ENCODE measurements around the gene GIPC3.
"Not testable (repeated sequence)": the region's sequence is repeated elsewhere in the genome, so short reads cannot be mapped to it uniquely, and the experiment has no call there.

The GIPC3 gene

DNA sequence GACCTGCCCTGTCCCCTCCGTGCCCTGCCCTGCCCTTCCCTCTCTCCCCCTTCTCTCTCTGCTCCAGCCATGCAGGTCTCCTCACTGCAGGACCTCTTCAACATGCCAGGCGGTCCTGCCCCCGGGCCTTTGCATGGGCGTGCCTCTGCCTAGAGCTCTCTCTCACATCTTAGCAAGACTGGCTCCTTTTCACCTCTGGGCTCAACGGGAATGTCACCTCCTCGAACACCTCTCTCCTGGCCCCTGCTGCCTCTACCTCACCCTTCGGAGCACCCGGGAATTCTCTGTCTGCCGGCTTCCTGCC, 33.5 kb upstream of the GIPC3 start:
- DNase-seq, result no peak

DNA sequence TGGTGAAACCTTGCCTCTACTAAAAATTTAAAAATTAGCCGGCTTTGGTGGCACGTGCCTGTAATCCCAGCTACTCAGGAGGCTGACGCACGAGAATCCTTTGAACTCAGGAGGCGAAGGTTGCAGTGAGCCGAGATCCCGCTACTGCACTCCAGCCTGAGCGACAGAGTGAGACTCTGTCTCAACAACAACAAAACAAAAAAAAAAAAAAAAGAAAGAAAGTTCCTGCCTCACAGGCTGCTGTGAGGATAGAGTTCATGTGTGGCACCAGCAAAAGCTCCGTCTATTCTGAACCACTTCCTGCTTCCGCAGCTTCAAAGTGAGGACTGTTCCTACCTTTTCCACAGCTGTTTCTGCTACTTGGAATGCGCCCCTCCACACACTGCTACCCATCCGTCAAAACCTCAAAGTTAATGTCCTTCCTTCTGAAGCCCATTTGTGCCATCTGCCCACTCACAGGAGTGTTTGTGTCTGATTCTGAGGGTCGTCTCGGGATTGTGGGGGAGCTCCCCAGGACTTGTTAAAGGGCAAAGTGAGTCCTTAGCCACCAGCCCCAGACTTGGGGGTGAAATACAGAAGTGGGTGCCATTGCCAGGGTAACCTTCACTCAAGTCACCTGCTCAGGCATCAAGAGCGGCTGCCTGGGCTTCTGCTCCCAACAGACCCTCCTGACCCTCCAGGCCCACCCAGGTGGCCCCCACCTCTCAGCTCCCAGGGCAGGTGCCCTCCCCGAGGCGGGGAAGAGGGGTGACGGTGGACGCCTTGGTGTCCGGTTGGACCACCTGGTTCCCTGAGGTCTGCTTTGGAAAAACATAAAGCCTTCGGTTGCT, 30.8 kb upstream of the GIPC3 start:
- peak; percentile 44 for DNase-seq

DNA sequence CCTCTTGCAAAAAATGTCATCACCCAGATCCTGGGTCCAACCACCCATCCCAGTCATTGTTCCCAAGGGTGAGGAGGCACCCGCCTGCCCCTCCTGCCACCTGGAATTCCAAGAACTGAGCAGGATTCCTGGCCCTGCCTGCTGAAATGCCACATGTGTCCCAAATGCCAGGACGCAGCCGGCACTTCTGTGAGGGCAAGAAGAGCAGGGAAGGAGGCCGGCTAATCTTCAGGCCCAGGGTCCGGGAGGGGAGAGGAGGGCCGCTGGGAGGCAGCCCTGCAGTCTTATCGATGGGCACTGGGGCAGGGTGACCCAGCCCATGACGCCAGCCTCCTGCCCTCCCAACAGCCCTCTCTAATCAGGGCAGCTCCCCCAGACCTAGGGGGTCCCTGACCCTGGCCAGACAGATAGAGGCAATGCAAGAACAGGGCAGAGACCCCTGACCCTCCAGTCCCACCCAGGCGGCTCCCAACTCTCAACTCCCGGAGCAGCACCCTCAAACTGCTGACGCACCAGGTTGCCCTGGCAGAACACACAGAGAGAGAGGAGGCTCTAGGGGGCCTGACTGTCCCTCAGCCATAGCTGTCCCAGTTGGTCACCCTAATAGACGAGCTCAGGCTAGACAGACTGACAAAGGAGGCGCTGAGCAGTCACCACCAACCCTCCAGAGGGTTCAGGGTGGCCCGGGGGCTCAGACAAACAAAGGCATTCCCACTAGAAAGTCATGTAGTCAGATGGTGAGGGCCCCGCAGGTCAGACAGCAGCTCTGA, 29.4 kb upstream of the GIPC3 start:
- no peak for DNase-seq

DNA sequence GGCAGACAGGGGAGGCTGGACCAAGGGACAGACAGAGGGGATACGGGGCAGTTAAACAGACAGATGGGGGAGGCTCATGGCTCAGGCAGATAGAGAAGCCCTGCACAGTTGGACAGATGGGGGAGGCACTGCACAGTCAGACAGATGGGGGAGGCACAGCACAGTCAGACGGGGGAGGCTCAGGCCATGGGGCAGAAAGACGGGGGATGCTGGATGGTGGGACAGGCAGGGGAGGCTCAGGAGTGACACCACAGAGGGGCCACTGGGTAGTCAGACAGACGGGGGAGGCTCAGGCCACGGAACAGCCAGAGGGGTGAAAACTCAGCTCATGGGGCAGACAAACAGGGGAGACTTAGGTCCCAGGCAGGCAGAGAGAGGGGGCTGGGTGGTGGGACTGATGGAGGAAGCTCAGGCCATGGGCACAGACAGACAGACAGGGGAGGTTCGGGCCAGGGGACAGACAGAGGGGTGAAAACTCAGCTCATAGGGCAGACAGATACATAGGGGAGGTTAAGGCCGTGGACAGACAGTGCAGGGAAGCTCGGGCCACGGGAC, 28.8 kb upstream of the GIPC3 start:
- DNase-seq, result no peak

DNA sequence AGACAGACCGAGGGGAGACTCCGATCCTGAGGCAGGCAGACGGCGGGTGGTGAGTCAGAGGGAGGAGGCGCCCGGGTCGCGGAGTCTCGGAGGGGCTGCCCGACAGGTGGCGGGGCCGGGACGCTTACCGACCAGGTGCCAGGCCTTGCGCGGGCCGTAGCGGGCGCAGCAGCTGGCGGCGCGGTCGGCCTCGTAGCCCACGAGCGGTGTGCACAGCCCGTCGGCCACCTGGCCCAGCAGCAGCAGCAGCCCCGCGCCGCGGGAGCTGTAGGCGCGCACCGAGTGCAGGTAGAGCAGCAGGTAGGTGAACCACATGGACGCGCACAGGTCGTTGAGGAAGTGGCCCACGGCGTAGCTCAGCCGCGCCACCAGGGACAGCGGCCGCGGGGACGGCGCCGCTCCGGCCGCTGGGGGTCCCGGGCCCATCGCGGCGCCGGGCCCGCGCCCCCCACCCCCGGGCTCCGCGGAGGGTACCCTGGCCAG, 28.3 kb upstream of the GIPC3 start:
- peak; percentile 28 for DNase-seq

DNA sequence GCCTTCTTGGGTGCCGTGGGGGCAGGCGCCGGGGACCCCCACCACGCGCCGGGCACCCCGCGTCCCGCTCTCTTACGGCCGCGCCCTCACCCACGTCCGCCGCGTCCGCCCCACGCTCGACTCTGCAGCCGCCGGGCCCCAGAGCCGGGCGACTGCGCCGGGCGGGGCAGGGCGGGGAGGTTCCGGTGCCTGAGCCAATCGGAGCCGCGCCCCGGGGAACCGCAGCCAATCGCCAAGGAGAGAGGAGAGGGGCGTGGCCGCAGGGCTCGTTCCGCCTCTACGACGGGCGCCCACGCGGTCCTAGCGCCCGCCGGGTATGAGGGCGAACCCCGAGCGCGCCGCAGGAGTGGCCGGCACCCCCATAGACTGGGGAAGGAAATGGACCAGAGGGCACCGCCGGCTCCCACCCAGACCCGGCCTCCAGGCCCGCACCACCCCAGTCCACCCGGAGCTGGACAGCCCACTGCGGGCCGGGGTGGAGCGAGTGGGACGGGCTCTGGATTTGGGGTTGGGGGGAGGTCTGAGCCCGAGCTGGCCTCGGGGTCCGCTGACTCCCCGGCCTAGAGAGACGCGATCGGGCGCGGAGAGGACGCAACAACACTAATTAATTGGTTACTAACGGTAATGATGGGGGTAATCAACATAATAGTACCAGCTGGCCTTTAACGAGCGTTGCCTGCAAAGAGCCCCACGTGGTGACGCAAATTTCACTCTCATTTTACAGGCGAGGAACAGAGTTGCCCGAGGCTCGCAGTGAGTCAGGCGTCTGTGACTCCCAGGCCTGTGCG, 27.6 kb upstream of the GIPC3 start, which contains the start of gene MFSD12:
Gene MFSD12 (minus strand): TSS at position 126 of the 788 bp plus-strand sequence. CDS start 183 bp downstream, outside the sequence.
- peak; percentile 93 for DNase-seq

DNA sequence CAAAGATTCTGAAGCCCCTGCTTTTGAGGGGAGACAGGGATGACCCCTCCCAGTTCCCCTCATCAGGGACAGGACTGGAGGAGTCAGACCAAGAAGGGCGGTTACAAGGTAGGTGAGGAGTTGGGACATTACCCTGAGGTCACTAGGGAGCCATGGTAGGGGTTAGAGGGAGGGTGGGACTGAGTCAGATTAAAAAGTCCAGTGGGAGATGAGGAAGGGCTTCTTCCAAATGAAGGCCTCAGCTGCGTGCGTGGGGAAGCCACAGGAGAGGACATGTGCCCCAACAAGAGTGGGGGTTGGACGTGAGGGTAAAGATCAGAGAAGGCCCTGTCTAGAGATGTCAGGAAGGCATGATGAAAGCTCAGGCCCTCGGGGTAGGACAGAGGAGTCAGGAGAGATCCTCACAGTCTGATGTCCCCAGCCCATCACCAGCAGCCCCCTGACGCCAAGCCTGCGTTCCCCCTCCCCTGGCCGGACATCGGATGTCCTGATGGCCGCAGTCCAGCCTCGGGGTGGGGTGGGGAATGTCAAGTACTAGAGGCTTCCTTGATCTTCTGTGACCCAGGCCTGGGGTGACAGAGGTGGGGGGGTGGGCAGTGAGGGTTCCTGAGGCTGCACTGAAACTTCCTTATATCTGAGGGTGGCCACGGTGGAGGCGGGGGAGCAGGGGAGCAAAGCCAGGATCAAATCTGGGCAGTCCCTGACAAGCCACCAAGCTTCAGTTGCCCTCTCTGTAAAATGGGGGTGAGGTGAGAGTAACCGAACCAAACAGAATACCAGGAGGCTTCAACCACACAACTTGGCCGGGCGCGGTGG, 21.4 kb upstream of the GIPC3 start:
- no peak for DNase-seq

DNA sequence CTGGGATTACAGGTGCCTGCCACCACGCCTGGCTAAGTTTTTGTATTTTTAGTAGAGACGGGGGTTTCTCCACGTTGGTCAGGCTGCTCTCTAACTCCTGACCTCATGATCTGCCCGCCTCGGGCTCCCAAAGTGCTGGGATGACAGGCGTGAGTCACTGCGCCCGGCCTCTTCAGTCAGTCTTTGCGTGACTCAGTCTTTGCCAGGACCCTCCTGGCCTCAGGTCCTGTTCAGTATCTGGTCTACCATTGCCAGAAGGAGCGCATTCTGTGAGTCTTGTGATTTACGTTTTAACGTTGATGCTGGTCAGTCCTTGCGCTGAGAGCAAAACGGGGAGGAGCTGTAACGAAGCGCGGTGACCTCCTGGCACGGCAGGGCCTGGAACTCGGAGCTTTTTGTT, 20.1 kb upstream of the GIPC3 start:
- peak; percentile 56 for DNase-seq

DNA sequence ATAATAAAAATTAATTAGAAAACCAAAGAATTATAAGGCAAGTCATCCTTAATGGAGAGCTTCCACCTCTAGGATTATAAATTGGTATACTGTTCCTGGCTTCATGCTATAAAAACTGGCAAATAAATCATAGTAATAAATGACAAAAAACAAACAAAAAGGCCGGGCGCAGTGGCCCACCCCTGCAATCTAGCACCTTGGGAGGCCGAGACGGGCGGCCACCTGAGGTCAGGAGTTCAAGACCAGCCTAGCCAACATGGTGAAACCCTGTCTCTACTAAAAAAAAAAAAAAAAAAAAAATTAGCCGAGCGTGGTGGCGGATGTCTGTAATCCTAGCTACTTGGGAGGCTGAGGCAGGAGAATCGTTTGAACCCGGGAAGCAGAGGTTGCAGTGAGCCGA, 15.2 kb upstream of the GIPC3 start:
- not testable (repeated sequence) for DNase-seq

DNA sequence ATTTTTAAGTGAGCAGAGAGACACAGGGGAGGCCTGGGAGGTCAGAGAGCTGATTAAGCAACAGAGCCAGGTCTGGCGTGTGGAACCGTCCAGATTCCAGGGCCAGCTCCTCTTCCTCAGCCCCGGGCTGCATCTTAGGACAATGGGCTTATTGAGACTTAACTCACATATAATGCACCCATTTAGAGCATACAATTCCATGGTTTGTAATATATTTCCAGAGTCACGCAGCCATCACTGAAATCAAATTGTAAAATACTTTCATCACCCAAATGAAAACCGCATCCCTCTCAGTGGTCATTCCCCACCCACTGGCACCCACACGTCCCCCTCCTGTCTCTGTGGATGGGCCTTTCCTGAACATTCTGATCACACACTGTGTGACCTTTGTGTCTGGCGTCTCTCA, 14.7 kb upstream of the GIPC3 start:
- DNase-seq, result no peak

DNA sequence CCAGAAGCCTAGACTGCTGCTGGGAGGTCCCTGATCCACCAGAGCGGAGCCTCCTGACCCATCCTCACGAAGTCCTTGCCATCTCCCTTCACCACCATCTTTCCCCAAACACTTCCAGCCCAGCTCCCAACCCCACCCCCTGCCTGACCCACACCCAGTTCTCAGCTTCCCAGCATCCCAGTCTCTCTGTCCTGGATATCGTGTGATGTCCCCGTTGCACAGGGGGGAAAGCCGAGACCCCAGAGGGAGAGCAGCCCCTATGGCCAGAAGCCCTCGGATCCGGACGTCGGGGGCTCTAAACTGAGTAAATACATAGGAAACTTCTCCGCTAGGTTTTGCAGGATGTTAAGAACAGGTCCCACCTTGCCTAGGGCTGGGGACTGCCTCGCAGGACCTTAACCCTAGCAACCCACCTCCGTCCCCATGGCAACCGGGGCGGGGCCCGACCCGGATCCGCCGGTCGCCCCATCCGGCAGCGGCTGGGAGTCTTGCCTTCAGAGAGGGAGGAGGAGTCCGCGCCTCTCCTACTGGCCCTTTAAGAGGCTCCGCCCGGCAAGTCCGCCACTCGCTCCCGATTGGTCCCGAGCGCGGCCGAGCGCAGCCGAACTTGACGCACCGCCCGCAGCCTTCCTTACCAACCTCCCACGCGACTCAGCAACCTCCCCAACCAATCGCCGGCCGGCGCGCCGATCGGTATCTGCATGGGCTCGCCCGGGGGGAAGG, 13.0 kb upstream of the GIPC3 start:
- peak; percentile 100 for DNase-seq

DNA sequence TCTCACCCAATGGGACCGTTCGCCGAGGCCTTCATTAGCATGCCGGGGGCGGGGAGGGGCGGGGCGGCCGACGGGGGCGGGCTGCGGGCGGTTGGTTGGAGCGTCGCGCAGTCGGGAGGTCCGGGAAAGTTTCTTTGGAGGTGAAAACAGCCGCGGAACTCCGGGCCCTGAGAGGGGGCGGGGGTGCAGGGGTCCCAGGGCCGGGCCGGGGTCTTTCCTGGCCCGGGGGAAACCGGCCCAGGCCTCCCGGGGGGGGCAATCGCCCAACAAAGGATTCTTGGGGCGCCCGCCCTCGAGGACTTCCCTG, 12.5 kb upstream of the GIPC3 start, which contains the start of gene HMG20B:
Gene HMG20B (plus strand): TSS at position 90 of the 307 bp plus-strand sequence. CDS start 366 bp downstream, outside the sequence.
- DNase-seq, result no peak

DNA sequence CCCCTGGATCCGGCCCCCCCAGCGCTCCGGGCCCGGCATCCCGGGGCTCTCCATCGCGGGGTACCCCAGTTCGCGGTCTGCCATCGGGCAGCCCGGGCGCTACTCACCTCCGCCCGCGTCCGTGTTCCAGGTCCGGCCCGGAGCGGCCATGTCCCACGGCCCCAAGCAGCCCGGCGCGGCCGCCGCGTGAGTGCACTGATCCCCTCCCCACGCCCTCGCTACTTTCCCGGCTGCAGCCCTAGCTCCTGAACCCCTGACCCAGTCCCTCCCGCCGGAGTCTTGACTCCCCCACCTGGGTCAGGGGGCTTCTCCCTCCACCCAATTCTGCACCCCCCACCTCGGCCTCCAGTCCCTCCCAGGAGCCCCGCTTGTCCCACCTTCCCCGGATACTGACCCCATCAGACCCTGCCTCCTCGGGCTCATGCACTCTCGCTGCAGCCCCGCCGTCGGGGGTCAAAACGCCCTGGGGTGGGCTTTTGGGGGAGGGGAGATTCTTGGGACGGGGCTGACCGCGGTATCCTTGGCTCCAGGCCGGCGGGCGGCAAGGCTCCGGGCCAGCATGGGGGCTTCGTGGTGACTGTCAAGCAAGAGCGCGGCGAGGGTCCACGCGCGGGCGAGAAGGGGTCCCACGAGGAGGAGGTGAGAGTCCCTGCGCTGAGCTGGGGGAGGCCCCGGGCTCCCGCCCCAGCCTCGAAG, 12.0 kb upstream of the GIPC3 start:
- DNase-seq, result no peak

DNA sequence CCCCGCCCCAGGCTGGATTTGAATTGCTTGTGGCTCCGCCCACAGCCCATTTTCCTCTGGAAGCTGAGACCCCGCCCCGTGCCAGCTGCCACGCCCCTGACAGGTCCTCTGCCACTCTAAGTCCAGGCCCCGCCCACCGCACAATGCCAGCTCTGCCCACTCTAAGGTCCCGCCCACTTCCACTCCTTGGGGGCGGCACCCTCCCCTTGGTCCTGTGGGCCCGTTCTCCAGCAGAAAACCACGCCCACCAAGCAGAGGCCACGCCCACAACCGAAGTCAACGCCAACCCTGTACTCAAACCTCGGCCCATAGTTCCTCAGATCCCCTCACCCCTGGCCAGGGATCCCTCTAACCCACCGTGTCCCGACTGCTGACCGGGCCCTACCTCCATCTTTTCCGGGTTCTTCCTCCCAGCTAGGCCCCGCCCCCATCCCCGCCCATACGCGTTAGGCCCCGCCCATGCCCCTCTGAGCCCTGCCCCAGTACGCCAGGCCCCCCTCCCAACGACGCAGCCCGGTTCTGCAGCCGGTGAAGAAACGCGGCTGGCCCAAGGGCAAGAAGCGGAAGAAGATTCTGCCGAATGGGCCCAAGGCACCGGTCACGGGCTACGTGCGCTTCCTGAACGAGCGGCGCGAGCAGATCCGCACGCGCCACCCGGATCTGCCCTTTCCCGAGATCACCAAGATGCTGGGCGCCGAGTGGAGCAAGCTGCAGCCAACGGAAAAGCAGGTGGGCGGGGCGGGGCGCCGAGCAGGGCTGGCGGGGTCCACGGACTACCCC, 11.2 kb upstream of the GIPC3 start:
- peak; percentile 99 for DNase-seq

DNA sequence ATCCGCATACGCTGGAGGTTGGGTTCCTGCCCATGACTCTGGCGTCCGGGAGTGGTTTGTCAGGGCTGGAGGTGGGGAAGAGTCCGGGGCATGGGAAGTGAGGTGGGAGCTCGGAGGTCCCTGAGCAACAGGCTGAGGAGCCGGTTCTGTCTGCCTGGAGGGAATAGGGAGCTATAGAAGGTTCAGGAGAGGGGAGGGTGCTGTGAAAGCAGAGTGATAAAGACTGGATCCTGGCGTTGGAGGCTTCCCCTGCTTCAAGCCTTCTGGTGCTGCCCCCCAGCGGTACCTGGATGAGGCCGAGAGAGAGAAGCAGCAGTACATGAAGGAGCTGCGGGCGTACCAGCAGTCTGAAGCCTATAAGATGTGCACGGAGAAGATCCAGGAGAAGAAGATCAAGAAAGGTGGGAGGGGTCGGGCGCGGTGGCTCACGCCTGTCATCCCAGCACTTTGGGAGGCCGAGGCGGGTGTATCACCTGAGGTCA, 10.0 kb upstream of the GIPC3 start:
- peak; percentile 44 for DNase-seq

DNA sequence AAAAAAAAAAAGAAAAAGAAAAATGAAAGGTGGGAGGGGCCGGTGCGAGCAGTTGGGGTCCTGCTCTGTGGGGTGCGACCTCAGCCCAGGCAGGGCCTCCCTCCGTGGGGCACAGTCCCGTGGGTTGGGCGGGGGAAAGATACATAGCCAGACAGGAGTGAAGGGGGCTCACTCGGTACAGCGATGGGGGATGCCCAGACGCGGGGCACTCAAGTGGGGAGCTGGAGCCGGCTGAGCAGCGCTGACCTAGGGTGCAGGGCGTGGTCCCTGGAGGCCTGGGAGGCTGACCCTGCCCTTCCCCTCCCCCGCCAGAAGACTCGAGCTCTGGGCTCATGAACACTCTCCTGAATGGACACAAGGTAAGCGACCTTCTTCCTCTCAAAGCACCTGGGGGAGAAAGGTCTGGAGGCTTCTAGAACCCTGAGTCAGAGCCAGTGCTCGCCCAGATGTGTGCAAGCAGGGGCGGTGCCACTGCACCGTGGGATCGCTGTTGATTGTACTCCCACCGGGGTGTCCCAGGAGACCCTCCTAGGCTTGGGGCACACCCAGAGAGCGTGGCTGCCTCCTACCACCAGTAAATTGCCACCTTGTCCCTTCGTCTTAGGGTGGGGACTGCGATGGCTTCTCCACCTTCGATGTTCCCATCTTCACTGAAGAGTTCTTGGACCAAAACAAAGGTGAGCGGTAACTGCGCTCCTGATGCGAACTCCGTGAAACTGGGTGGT, 9.2 kb upstream of the GIPC3 start:
- no peak for DNase-seq

DNA sequence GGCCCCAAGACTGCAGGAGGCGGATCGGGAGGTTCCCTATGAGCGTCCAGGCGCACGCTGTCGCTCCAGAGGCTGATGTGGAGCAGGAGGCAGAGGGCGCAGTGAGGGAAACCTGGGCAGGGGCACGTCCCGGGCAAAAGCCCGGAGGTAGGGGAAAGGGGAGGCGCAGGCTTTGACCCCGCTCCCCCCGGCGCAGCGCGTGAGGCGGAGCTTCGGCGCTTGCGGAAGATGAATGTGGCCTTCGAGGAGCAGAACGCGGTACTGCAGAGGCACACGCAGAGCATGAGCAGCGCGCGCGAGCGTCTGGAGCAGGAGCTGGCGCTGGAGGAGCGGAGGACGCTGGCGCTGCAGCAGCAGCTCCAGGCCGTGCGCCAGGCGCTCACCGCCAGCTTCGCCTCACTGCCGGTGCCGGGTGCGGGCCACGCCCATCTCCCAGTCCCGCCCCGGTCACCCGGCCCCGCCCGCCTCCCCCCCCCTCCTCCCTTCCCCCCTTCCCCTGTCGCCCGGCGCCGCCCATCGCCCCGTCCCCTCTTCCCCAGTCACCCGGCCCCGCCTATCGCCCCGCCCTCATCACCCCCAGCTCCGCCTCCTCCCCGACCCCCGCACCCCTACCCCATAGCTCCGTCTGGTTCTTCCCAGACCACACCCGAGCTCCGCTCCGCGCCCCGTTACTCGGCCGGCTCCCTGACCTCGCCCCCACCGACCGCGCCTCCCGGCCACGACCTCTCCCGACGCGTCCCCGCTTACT, 8.4 kb upstream of the GIPC3 start:
- DNase-seq, result no peak

DNA sequence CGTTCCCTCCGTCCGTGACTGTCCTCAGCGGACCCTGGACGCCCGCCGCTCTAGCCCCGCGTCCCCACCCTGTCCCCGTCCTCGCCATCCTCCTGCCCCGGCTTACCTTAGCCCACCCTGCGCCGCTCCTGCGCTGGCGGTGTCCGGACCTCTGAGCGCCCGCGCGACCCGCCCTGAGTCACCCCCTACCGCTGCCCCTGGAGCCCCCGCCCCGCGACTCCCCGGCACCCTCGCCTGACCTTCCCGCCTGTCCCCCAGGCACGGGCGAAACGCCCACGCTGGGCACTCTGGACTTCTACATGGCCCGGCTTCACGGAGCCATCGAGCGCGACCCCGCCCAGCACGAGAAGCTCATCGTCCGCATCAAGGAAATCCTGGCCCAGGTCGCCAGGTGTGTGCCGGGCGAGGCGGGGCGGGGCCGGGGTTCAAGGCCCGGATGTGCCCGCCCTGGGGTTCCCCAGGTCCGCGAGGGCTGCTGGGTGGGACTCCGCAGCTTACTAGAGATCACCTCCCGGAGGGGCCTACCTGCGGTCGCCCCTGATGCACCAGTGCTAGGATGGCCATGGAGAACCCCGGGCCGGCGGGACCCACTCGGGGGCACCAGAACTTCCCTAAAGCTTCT, 7.4 kb upstream of the GIPC3 start:
- DNase-seq, result no peak
